Hematopoietic multipotent progenitor cell (in vitro differentiated cells): Measurements from ENCODE around the gene HOXC6. TPM values are rescaled to one million over a fixed set of nuclear protein-coding genes. Genes with fewer than 3 reads are reported as not detected.

ENCODE experiments used
- DNase-seq, 3 donors: peaks; one replicate each; pipeline ENCODE4 v3.0.0-alpha.2; 2011 to 2015; ENCODE audit warnings: low read depth in 2 of 3, low spot score in 2 of 3
- total RNA-seq: library from RNA; depleted of rRNA; stranded (reverse); fragments of >200 nt; gene quantifications from one replicate; pipeline ENCODE4 v1.2.3, GENCODE V29; 2012

HOXC6 gene
- total RNA-seq, 1 donor: not detected

DNA sequence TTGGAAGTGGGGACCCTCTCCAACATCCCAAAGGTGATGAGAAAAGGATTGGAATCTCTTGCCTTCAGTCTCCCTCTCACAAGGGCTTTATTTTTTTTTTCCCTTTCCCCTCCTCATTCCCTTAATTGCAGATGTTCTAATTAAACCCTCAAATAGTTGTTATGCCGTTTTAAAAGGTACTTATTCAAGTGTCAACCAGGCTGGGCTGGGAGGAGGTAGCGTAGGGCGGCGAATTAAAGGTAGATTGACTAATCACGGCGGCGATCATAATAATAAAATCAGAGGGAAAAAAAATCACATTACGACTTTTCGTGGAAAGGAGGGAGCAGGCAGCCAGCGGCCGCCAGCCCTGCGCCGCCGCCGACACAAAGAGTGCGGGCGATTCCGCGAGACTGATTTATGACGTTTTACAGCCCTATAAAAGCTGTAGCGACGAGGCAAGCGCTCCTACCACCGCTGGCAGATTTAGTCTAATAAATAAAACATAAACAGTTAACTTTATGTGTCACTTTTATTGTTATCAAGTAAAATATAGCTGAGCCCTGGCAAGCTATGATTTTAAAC is 23.7 kb downstream of the HOXC6 start:
- no peak for DNase-seq

DNA sequence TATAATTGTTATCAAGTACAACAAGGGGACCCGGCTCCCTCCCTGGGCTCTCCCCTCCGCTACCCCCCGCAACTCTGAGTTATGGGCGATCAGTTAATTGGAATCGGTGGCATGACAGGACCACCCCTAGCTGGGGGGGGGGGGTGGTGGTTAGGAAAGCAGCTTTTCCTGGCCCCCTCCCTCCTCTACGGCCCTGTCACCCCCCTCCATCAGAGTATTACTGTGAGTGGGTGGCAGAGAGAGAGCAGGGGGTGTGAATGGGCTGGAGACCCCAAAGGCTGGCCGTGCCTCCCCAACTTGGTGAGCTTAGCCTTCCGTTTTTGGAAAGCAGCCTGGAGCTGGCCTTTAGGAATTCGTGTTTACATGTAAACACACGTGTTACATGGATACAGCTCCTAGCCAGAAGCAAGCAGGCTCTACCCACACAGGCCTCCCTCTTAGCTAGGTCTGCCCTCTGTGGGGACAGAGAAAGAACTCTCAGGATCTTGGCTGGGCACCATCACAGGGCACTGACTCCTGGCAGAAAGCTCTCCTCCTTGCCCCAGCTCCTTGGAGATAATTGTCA is 24.3 kb downstream of the HOXC6 start:
- DNase-seq: no peak

DNA sequence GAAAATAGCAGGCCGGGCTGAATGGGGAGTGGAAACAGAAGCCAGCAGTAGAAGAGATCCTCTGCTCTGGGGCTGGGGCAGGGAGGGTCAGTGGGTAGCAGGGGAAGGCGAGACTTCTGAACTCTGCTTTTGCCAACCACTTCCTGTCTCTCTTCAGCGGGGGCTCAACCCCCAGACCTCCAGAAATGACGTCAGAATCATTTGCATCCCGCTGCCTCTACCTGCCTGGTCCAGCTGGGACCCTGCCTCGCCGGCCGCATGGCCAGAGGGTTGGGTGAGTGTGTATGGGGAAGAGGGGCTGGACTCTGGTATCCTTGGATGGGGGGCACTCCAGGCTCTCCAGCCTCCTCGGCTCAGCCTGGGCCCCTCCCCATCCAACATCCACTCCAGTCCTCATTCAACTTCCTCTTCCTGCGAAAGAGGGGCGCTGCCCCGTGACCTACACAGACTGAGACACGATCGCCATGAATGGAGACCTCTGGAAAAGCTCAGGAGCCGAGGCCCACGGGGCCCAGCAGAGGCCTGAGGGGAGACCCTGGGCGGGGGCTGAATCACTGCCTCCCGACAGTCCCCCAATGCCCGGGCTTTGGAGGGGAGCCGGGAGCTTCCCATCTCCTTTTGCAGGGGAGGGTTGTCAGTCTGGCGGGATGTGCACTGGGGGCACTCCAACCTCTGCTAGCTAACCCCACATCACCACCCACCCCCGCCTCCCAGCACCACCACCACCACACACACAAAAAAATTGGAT is 24.9 kb downstream of the HOXC6 start:
- no peak for DNase-seq

DNA sequence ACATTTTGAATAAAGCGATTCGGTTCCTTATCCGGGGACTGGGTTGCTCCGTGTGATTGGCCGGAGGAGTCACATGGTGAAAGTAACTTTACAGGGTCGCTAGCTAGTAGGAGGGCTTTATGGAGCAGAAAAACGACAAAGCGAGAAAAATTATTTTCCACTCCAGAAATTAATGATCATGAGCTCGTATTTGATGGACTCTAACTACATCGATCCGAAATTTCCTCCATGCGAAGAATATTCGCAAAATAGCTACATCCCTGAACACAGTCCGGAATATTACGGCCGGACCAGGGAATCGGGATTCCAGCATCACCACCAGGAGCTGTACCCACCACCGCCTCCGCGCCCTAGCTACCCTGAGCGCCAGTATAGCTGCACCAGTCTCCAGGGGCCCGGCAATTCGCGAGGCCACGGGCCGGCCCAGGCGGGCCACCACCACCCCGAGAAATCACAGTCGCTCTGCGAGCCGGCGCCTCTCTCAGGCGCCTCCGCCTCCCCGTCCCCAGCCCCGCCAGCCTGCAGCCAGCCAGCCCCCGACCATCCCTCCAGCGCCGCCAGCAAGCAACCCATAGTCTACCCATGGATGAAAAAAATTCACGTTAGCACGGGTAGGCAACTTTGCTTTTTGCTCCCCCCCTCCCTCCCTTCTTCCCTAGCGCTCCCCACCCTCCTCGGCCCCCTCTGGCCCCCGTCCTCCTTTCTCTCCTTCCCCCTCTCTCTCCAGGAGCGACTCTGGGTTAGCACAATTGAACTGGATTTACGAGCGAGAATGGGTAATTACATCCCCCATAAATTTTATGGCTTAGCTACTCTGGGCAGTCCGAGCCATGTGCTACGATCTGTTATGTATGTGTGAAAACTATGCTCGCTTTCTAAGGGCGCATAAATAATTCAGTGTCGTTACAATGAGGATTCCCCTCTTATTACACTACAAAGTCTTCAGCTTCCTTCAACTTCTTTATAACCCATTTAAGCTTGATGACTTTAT is 25.8 kb downstream of the HOXC6 start, which contains the start of gene HOXC4:
TSS of gene HOXC4 (plus strand) at position 85 of the 991 bp plus-strand sequence. CDS start at position 173, 88 bp downstream.
- DNase-seq: no peak

DNA sequence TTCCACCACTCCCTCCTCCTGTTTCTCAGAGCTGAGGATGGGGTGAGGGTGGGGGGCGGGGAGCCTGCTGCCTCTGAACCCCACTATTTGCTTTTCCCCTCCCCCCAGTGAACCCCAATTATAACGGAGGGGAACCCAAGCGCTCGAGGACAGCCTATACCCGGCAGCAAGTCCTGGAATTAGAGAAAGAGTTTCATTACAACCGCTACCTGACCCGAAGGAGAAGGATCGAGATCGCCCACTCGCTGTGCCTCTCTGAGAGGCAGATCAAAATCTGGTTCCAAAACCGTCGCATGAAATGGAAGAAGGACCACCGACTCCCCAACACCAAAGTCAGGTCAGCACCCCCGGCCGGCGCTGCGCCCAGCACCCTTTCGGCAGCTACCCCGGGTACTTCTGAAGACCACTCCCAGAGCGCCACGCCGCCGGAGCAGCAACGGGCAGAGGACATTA is 26.5 kb downstream of the HOXC6 start:
- DNase-seq: no peak

DNA sequence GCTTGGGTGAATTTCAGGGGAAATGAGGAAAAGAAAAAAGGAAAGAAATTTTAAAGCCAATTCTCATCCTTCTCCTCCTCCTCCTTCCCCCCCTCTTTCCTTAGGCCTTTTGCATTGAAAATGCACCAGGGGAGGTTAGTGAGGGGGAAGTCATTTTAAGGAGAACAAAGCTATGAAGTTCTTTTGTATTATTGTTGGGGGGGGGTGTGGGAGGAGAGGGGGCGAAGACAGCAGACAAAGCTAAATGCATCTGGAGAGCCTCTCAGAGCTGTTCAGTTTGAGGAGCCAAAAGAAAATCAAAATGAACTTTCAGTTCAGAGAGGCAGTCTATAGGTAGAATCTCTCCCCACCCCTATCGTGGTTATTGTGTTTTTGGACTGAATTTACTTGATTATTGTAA is 27.3 kb downstream of the HOXC6 start:
- no peak for DNase-seq

DNA sequence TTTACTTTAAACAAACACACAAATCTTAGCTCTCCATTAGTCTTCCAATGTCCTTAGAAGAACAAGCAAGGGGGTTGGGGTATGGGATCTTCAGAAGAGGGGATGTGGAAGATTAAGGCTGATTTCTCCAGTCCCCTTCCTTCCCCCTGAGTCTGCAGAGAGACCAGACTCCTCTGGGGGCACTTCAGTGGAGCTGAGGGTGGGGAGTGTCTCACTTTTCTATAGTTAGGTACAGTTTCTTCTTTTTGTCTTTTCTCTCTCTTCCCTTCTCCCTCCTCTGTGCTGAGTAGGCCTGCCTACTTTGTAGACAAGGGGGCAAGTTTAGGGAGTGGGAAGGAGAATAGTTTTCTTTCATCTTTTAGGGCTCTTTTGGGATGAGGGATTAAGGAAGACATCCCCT is 27.9 kb downstream of the HOXC6 start:
- DNase-seq: no peak

DNA sequence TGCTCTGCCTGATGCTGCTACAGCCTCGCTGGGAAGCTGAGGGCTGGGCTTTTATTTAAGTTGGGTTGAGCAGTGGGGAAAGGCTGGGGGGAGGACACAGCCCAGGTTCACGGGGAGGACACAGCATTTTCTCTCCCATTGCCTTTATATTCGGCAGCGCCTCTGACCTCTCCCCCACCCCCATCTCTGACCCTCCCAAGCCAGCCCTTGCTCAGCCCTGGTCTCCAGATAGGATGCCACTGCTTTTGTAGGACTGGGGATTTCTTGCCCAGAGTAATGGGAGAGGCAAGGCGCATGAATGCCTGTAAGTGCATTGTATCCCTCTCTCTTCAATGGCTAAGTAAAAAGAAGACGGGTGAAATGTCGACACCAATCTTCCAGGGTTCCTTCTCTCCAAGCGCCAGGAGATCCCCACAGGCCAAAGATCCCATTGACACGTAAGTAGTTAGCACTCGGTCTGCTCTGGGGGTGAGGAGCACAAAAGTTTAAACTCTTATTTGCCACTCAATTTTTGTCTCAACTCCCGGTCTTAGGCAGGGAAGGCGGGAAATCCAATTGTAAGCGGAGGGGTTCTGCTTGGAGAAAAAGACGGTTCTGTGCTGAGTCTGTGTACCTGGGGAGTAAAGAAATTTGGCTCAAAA is 30.0 kb downstream of the HOXC6 start:
- DNase-seq: no peak

DNA sequence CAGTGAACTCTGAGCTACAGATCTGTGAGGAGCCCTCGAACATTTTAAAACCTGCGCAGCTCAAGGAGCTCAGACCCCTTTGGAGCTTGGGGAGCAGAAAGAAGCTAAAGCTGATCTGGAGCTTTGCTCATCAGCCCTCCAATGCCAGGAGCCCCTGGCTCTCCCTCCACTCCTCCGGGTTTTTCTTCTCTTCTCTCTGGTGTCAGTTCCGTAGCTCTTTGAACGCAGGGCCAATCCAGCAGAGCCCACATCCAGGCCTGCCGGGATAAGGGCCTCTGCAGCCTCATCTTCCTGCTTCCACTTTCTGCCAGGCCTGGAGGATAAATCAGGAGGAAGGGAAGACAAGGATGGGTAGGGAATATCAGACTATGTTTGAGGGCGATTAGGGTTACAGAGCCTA is 31.4 kb downstream of the HOXC6 start:
- DNase-seq: no peak

DNA sequence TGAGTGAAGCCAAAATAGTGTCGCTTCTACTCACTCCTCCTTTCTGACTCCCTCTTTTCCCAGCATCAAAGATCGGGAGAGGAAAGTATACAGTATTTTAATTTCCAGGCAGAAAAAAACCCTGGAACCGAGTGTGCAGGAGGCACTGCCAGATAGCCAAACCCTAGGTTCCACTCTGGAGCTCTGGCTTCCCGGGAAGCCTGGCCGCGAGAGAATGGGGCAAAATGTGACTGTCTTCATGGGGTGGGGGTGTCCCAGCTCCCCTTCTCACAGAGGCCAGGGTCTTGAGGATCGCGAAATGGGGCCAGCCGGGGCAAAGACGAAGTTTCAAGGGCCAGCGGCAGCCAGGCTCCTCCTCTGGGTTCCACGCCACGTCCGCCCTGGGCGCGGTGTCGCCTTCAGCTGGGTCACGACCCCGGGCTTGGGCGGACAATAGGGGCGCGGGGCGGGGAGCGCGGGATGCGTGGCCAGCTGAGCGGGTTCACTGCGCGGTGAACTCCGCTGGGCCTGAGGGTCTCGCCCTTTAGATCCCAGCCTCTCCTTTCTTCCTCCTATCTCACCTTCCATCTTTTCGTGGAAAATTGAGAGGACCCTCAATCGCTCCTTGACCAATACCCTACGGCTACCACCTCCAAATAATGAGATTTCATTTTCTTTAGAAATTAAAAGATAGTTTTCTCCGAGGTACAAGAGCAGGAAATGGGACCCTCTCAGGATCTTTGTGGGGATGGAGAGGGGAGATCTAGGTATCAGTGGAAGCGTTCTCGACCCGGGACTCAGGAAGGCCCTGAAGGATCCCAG is 32.1 kb downstream of the HOXC6 start:
- no peak for DNase-seq

DNA sequence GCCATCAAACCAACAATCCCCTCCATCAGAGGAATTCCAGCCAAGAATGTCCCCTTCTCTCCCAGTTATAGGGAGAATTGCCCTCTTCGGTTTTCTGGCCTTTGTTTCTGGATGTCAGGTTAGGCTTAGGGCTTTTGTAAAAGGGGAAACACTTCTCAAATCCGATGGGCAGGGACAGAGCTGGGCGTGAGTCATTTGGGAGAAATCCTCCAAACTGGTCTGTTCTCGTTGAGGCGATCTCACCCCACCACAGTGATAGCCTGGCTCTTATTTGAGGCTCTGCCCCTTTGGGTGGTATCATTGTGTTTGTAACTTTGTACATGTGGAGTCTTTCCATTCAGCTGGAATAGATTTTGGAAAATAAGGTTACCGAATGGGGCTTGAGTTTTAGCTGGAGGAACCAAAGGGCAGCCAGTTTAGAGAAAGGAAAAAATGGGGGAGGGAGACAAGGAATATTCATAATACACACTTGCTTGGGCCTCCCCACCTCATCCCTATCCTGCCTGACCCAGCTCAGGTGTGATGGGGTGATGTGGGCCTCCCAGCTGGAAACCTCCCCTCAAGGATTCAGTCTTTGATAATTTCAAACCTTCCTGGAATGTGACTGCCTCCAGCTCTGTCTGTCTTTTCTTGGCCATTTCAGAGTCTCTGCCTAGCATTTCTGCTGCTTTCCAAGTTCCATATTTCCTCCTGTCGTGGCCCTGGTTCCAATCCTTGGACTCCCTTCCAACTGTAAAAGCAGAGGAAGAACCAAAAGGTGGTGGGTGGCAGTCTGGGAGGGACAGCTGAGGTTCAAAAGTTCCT is 32.9 kb downstream of the HOXC6 start:
- DNase-seq: no peak

DNA sequence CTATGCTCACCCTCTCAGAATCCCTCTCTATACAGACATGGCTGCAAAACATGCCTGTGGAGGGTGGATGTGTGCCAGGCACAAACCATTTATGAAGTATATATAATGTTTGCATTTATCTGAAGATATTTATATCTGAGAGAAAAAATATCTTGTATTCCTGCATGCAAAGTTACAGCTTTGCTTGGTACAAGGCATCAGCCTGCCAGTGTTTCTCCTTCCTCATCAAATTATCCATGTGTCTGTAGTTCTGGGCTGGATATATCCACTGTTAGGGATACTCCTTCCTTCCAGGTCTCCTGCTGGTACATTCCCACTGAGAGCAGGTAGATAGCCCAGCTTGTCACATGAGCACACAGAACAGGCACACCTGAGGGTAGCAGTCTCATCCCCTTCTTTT is 37.4 kb downstream of the HOXC6 start:
- no peak for DNase-seq

DNA sequence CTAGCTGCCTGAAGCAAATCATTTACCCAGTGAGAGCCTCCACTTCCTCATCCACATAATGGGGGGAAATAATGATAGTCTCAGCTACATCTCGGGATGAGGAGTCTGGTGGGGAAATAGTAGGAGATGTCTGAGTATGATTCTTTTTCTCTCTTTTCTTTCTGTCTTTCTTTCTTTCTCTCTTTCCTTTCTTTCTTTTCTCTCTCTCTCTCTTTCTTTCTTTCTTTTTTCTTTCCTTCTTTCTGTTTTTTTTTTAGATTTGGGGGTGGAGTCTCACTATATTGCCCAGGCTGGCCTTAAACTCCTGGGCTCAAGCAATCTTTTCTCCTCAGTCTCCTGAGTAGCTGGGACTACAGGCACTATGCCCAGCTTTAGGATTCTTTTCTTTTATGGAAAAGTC is 38.2 kb downstream of the HOXC6 start:
- no peak for DNase-seq

DNA sequence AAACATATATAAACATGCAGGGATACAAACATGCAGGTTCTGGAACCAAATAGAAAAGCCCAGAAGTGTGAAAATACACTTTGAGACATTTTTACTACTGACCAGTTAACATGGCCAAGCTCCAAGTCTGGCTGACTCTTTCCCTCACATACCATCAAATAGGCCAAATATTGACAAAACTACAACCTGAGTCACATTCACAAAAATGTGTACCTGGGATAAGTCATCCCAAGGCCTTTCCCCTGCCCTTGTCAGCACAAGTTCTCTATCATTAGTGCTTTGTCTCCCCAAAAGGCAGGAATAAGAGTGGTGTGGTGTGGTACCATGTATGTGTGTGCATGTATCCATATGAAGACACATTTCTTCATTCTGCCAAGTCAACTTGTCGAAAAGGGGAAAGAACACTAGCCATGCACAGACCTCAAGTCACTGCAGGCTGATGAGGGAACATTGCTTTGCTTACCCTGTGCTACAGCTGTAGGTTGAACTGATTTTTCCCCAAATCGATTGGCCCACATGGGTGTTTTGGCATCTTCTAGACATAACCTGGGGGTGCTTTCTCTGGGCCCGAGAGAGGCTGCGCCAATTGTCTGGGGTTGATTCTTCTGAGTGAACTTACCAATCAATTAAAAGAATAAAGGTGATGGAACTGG is 40.3 kb downstream of the HOXC6 start:
- no peak for DNase-seq

DNA sequence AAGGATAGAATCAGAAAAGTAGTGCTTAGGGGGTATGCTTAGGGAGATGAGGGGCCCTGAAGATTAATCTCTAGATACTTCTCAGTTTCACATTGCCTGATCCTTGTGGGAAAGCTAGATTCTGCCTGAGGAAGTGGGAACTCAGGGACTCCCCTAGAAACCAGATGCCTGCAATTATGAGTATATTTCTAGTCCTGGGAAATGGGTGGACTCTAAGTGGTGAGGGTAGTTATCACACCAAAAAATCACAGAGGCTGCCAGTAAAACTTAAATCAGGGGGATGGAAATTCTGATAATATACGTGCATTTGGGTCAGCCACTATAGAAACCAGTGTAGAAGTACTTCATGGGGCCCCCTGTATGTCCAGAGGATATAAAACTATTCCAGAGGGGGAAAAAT is 43.7 kb downstream of the HOXC6 start:
- no peak for DNase-seq

DNA sequence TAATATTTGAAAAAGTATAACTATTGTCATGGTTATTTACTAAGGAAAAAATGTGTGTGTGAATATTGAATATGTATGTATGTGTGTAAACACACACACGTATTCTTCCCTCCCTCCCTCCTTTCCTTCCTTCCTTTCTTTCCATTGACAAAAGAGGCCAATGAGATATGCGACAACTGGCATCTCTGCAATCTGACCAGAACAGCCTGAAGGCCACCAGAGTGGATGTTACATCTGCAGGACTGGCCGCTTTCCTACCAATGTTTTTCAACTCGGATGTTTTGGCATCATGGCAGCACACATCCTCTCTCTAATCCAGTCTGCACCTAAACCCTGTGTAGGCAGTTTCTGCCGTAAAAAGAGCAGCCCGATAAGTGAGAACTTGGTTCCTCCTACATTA is 46.1 kb downstream of the HOXC6 start:
- DNase-seq: no peak

DNA sequence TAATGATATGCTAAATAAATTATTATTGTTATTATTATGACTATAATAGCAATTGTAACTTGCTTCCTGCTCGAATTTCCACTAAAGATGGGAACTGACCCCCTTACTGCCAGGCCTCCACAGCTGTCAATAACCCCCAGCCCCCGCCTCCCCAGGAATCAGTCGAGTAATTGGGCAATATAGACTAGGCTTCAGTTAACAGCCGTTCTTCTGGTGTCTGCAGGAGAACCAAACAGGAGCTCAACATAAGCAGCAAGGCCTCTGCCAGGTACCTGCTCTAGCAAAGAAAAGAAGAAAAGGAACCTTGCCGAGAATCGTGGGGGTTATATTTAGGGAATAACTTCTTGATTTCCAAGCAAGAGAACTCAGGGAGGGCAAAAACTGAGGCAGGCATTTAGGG is 47.2 kb downstream of the HOXC6 start:
- no peak for DNase-seq

DNA sequence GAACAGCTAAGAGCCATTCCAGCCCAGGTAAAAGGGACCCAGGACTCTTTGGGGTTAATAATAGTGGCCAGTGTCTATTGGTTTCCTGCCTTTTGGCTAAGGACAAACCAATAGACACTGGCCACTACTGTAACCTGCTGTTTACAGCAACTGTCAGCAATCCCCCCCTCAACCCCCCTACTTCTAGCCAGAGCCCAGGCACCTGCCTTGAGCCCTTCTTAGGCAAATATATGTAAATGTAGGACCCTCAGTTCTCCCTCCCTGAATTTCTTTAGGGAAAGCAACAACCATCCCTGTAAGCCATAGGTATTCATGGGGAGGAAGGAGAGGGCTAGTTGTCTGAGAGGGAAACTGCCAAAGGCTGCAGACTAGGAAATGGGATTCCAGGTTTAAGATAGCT is 47.7 kb downstream of the HOXC6 start:
- no peak for DNase-seq
